Suprapubic skin (tissue), 4 donors: ENCODE results near the gene GLIS2.

ENCODE experiments used
- CTCF ChIP-seq, 2 donors: fragments of 200-600 bp in 1 of 2; fragments of 450-650 bp in 1 of 2; sonication (generic) in 1 of 2; IDR thresholded peaks; one replicate each; pipeline ENCODE4 v1.5.1; 2016 to 2019; ENCODE audit warnings: antibody characterized with exemption in 2 of 2, mild to moderate bottlenecking in 1 of 2, moderate library complexity in 1 of 2
- EP300 ChIP-seq: sonication (generic); formaldehyde crosslinking; IDR thresholded peaks from one replicate; pipeline ENCODE4 v1.6.1; 2017; ENCODE audit warnings: antibody characterized with exemption
- POLR2A ChIP-seq, 2 donors: fragments of 450-650 bp; IDR thresholded peaks; one replicate each; pipeline ENCODE4 v1.6.1; 2017; ENCODE audit warnings: antibody characterized with exemption in 2 of 2, mild to moderate bottlenecking in 2 of 2, moderate library complexity in 2 of 2
- POLR2AphosphoS5 ChIP-seq, 3 donors: sonication (generic); formaldehyde crosslinking; IDR thresholded peaks; one replicate each; pipeline ENCODE4 v1.6.1; 2017; ENCODE audit warnings: antibody characterized with exemption in 3 of 3

- TF ChIP-seq CTCF (IDR thresholded peaks at IDR 0.05): no peak
- TF ChIP-seq EP300: no peak
- TF ChIP-seq POLR2AphosphoS5 (IDR thresholded peaks at IDR 0.05): no peak
- no peak for TF ChIP-seq POLR2A (IDR thresholded peaks at IDR 0.05)
Measured at GRCh38 chr16:4386451-4386805, 70.6 kb downstream of the GLIS2 start.
